Gastroesophageal sphincter (tissue), 4 donors: ENCODE data around the gene CHST15. TPM values are rescaled to one million over a fixed set of nuclear protein-coding genes. Genes with fewer than 3 reads are reported as not detected.
A peak's percentile ranks its signal among the peaks of the same experiment; 100 is the strongest.
"Not testable (repeated sequence)": the region's sequence is repeated elsewhere in the genome, so short reads cannot be mapped to it uniquely, and the experiment has no call there.

Experiments used
- ATAC-seq: fragments of 150-250 bp; one replicate; pipeline ENCODE4 v1.9.1; 2016; ENCODE audit warnings: mild to moderate bottlenecking, moderate library complexity
- H3K27ac ChIP-seq, 4 donors: fragments of 200-600 bp; sonication (generic) in 3 of 4; 1 replicate in 3 of 4; 2 replicates in 1 of 4; pipeline ENCODE4 v1.5.1; 2016 to 2019
- H3K27me3 ChIP-seq: fragments of 200-600 bp; sonication (generic); one replicate; pipeline ENCODE4 v1.5.1; 2019
- H3K36me3 ChIP-seq, 2 donors: fragments of 200-600 bp; sonication (generic); one replicate each; pipeline ENCODE4 v1.5.1; 2019; ENCODE audit warnings: control low read depth in 1 of 2
- H3K4me1 ChIP-seq, 3 donors: fragments of 200-600 bp; sonication (generic); 1 replicate in 2 of 3; 2 replicates in 1 of 3; pipeline ENCODE4 v1.5.1; 2016 to 2019; ENCODE audit warnings: control low read depth in 2 of 3
- H3K4me3 ChIP-seq, 2 donors: fragments of 200-600 bp; sonication (generic); one replicate each; pipeline ENCODE4 v1.5.1; 2019; ENCODE audit warnings: mild to moderate bottlenecking in 1 of 2, moderate library complexity in 1 of 2
- H3K9me3 ChIP-seq, 3 donors: fragments of 200-600 bp; sonication (generic); one replicate each; pipeline ENCODE4 v1.5.1; 2017 to 2019; ENCODE audit warnings: control low read depth in 2 of 3
- CTCF ChIP-seq, 4 experiments: fragments of 200-600 bp in 2 of 4; fragments of 450-650 bp in 2 of 4; sonication (generic) in 1 of 4; IDR thresholded peaks; one replicate each; pipeline ENCODE4 v1.5.1; 2017 to 2019; ENCODE audit warnings: antibody characterized with exemption in 4 of 4, mild to moderate bottlenecking in 2 of 4, moderate library complexity in 2 of 4
- EP300 ChIP-seq: sonication (generic); formaldehyde crosslinking; IDR thresholded peaks from one replicate; pipeline ENCODE4 v1.6.1; 2017; ENCODE audit warnings: antibody characterized with exemption, mild to moderate bottlenecking
- POLR2A ChIP-seq, 2 donors: fragments of 450-650 bp; IDR thresholded peaks; one replicate each; pipeline ENCODE4 v1.6.1; 2017; ENCODE audit warnings: antibody characterized with exemption in 2 of 2, mild to moderate bottlenecking in 2 of 2, moderate library complexity in 1 of 2
- POLR2AphosphoS5 ChIP-seq: sonication (generic); formaldehyde crosslinking; IDR thresholded peaks from one replicate; pipeline ENCODE4 v1.6.1; 2017; ENCODE audit warnings: antibody characterized with exemption
- WGBS, 2 donors: methylation state at CpG; one replicate each; pipeline ENCODE4 v1.1.5; 2018; ENCODE audit warnings: low coverage in 1 of 2; 5-methylcytosine and 5-hydroxymethylcytosine counted together
- total RNA-seq, 4 donors: library from RNA; depleted of rRNA; stranded (reverse); fragments of >200 nt; gene quantifications; one replicate each; pipeline ENCODE4 v1.1.0, GENCODE V29; 2016

The CHST15 gene
- total RNA-seq, 4 donors from 2014 or later = 63.5 to 87.5 (median 74.3) TPM

DNA sequence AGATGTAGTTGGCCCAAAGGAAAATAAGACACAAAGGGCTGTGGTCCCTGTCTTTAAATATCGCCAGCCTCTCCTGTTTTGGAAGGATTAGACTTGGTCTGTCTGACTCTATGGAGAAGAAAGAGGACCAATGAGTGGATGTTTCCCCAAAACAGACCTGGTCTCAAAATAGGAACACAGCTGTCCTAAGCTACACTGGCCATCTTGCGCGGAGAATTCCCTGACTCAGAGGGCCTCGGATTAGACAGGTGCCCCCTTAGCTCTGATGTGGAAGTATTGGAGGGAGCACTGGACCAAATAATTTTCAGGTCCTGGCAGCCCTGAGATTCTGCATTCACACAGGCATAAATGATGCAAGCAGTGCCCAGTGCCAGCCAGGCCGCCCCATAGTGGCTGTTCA is 56.1 kb downstream of the CHST15 start:
- Histone ChIP-seq H3K36me3 (peaks cover 0 to 46% of the 10 kb centered on the region in 2 donors), H3K27me3 (no peaks in the 10 kb centered on the region), H3K9me3 (no peaks in the 10 kb centered on the region), H3K4me1 (peaks cover 0 to 69% (median 12%) of the 10 kb centered on the region in 3 donors), H3K27ac (peak overlapping the region in 3 of 4 donors; percentile 46 to 77 (median 70)), H3K4me3 (no peak overlapping the region)
- TF ChIP-seq CTCF (IDR thresholded peaks at IDR 0.05) (no peak), POLR2A (IDR thresholded peaks at IDR 0.05) (no peak), EP300 (no peak), POLR2AphosphoS5 (no peak)
- 96 to 100% methylated on average over 3 to 4 of the region's 5 CpGs for WGBS, 2 donors
- no peak for ATAC-seq

- Histone ChIP-seq H3K9me3 (no peaks in the 10 kb centered on the region), H3K27ac (peak overlapping the region in 3 of 4 donors; percentile 46 to 81 (median 70)), H3K36me3 (peaks cover 0 to 41% of the 10 kb centered on the region in 2 donors), H3K27me3 (no peaks in the 10 kb centered on the region), H3K4me3 (no peak overlapping the region), H3K4me1 (peaks cover 0 to 69% (median 16%) of the 10 kb centered on the region in 3 donors)
- no peak for ATAC-seq
- WGBS, 2 donors = 91 to 94% methylated on average over 7 to 8 of the region's 8 CpGs
- TF ChIP-seq CTCF (IDR thresholded peaks at IDR 0.05) = no peak
- TF ChIP-seq POLR2AphosphoS5 = no peak
Observed at GRCh38 chr10:124036746-124037145, 56.7 kb downstream of the CHST15 start.

GRCh38 chr10:124035928-124036558 is 57.4 kb downstream of the CHST15 start:
- H3K4me1 ChIP-seq = peaks cover 0 to 69% (median 16%) of the 10 kb centered on the region in 3 donors
- whole genome bisulfite sequencing, 2 donors = 72% methylated on average over 10 of the region's 21 CpGs; no CpG with 5 or more reads in 1 of the 2 donors
- no peak for TF ChIP-seq POLR2AphosphoS5
- no peak for TF ChIP-seq CTCF (IDR thresholded peaks at IDR 0.05)
- TF ChIP-seq EP300 = no peak
- peak overlapping the region in 3 of 4 donors; percentile 27 to 81 (median 70) for H3K27ac ChIP-seq
- H3K36me3 ChIP-seq = peaks cover 0 to 44% of the 10 kb centered on the region in 2 donors
- no peaks in the 10 kb centered on the region for H3K9me3 ChIP-seq
- no peak overlapping the region for H3K4me3 ChIP-seq
- ATAC-seq = peak; percentile 23
- no peaks in the 10 kb centered on the region for H3K27me3 ChIP-seq

- H3K27ac ChIP-seq = peak overlapping the region in 3 of 4 donors; percentile 27 to 81 (median 70)
- 63% methylated on average over 1 of the region's 6 CpGs; no CpG with 5 or more reads in 1 of the 2 donors for WGBS, 2 donors
- TF ChIP-seq POLR2A (IDR thresholded peaks at IDR 0.05) (no peak), CTCF (IDR thresholded peaks at IDR 0.05) (no peak)
- H3K4me1 ChIP-seq = peaks cover 0 to 69% (median 16%) of the 10 kb centered on the region in 3 donors
- no peaks in the 10 kb centered on the region for H3K9me3 ChIP-seq
- H3K4me3 ChIP-seq = no peak overlapping the region
- H3K27me3 ChIP-seq = no peaks in the 10 kb centered on the region
- ATAC-seq = no peak
- peaks cover 0 to 48% of the 10 kb centered on the region in 2 donors for H3K36me3 ChIP-seq
Observed at GRCh38 chr10:124035306-124035927, 58.0 kb downstream of the CHST15 start.

GRCh38 chr10:124034576-124035305 is 58.7 kb downstream of the CHST15 start:
- peaks cover 0 to 54% of the 10 kb centered on the region in 2 donors for H3K36me3 ChIP-seq
- peak overlapping the region; percentile 8 to 81 (median 71) for H3K27ac ChIP-seq
- not testable (repeated sequence) for H3K27me3 ChIP-seq, H3K4me3 ChIP-seq, H3K9me3 ChIP-seq, ATAC-seq
- H3K4me1 ChIP-seq = peaks cover 0 to 69% (median 18%) of the 10 kb centered on the region in 3 donors
- WGBS, 2 donors = no CpG with 5 or more reads among the region's 25 CpGs
